NB4 (cell line): ENCODE data around the gene KIF13A.

Experiments
- MYC ChIP-seq: IDR thresholded peaks from 2 replicates; pipeline ENCODE4 v1.6.1; 2011; ENCODE audit warnings: low read depth, low read length
- POLR2A ChIP-seq: IDR thresholded peaks from 2 replicates; pipeline ENCODE4 v1.6.1; 2011; ENCODE audit warnings: mild to moderate bottlenecking; ENCODE audit not compliant: insufficient read length; ENCODE audit errors: extremely low read depth
- TF ChIP-seq, protein P1 (sequence below): IDR thresholded peaks from one replicate; pipeline ENCODE4 v1.5.1; 2012; ENCODE audit warnings: low read depth, low read length
- TF ChIP-seq, protein P2 (sequence below): IDR thresholded peaks from 2 replicates; pipeline ENCODE4 v1.6.1; 2011; ENCODE audit warnings: low read depth, low read length

DNA sequence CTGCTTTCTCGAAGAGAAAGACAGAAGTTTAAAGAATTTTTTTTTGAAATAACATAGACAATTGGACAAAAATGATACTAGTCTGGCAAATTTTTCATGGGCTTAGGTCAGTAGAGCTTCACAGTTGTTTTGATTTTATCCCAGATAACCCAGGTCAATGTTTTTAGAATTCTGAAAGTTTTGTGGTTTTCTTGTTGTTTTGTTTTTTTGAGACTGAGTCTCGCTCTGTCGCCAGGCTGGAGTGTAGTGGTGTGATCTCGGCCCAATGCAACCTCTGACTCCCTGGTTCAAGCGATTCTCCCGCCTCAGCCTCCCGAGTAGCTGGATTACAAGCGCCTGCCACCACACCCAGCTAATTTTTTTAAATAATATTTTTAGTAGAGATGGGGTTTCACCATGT lies 22.8 kb downstream of the KIF13A start:
- TF ChIP-seq, protein P1, sequence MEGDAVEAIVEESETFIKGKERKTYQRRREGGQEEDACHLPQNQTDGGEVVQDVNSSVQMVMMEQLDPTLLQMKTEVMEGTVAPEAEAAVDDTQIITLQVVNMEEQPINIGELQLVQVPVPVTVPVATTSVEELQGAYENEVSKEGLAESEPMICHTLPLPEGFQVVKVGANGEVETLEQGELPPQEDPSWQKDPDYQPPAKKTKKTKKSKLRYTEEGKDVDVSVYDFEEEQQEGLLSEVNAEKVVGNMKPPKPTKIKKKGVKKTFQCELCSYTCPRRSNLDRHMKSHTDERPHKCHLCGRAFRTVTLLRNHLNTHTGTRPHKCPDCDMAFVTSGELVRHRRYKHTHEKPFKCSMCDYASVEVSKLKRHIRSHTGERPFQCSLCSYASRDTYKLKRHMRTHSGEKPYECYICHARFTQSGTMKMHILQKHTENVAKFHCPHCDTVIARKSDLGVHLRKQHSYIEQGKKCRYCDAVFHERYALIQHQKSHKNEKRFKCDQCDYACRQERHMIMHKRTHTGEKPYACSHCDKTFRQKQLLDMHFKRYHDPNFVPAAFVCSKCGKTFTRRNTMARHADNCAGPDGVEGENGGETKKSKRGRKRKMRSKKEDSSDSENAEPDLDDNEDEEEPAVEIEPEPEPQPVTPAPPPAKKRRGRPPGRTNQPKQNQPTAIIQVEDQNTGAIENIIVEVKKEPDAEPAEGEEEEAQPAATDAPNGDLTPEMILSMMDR: no peak
- no peak for TF ChIP-seq MYC
- no peak for TF ChIP-seq POLR2A
- TF ChIP-seq, protein P2, sequence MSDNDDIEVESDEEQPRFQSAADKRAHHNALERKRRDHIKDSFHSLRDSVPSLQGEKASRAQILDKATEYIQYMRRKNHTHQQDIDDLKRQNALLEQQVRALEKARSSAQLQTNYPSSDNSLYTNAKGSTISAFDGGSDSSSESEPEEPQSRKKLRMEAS: no peak
